H9 (cell line): ENCODE data around the gene REXO4. TPM values are rescaled to one million over a fixed set of nuclear protein-coding genes. Genes with fewer than 3 reads are reported as not detected.

Source experiments
- DNase-seq: peaks from one replicate; pipeline ENCODE4 v3.0.0-alpha.2; 2017
- H2AFZ ChIP-seq: one replicate; pipeline ENCODE4 v1.6.1; 2013; ENCODE audit warnings: mild to moderate bottlenecking, low read length, control low read depth, moderate library complexity
- H2AK5ac ChIP-seq: 2 replicates; pipeline ENCODE4 v1.6.1; 2013; ENCODE audit warnings: low read length, control low read depth, mixed read lengths; ENCODE audit not compliant: insufficient read length
- H2BK120ac ChIP-seq: one replicate; pipeline ENCODE4 v1.6.1; 2013; ENCODE audit warnings: low read depth, mild to moderate bottlenecking, low read length, control low read depth, inconsistent platforms; ENCODE audit not compliant: poor library complexity, severe bottlenecking
- H2BK12ac ChIP-seq: 2 replicates; pipeline ENCODE4 v1.6.1; 2013; ENCODE audit warnings: low read length, control low read depth, mixed read lengths, low read depth; ENCODE audit not compliant: insufficient read length
- H2BK15ac ChIP-seq: 2 replicates; pipeline ENCODE4 v1.6.1; 2013; ENCODE audit warnings: low read depth, low read length, control low read depth
- H2BK20ac ChIP-seq: one replicate; pipeline ENCODE4 v1.6.1; 2013; ENCODE audit warnings: low read depth, mild to moderate bottlenecking, low read length, control low read depth, inconsistent platforms; ENCODE audit not compliant: poor library complexity, severe bottlenecking
- H2BK5ac ChIP-seq: 2 replicates; pipeline ENCODE4 v1.6.1; 2013; ENCODE audit warnings: low read length, control low read depth, mixed read lengths; ENCODE audit not compliant: insufficient read length
- H3K14ac ChIP-seq: 2 replicates; pipeline ENCODE4 v1.6.1; 2013; ENCODE audit warnings: low read length, control low read depth; ENCODE audit not compliant: insufficient read depth
- H3K18ac ChIP-seq: 2 replicates; pipeline ENCODE4 v1.6.1; 2013; ENCODE audit warnings: low read depth, mild to moderate bottlenecking, mixed read lengths, low read length, control low read depth; ENCODE audit not compliant: insufficient read length
- H3K23ac ChIP-seq: 2 replicates; pipeline ENCODE4 v1.6.1; 2013; ENCODE audit warnings: low read length, control low read depth, mixed read lengths, low read depth; ENCODE audit not compliant: insufficient read length
- H3K23me2 ChIP-seq: 2 replicates; pipeline ENCODE4 v1.6.1; 2013; ENCODE audit warnings: low read depth, mild to moderate bottlenecking, mixed read lengths, low read length, control low read depth; ENCODE audit not compliant: insufficient read length, poor library complexity, severe bottlenecking
- H3K27ac ChIP-seq: 2 replicates; pipeline ENCODE4 v1.5.1; 2013; ENCODE audit warnings: low read length, control low read depth, mixed read lengths, low read depth; ENCODE audit not compliant: insufficient read length
- H3K27me3 ChIP-seq: 2 replicates; pipeline ENCODE4 v1.6.1; 2013; ENCODE audit warnings: low read length, control low read depth, inconsistent platforms; ENCODE audit not compliant: insufficient read depth
- H3K4ac ChIP-seq: 2 replicates; pipeline ENCODE4 v1.6.1; 2013; ENCODE audit warnings: low read depth, mild to moderate bottlenecking, control low read depth, inconsistent platforms, low read length, moderate library complexity
- H3K4me1 ChIP-seq: 2 replicates; pipeline ENCODE4 v1.6.1; 2013; ENCODE audit warnings: low read length, control low read depth, inconsistent platforms; ENCODE audit not compliant: insufficient read depth
- H3K4me2 ChIP-seq: 2 replicates; pipeline ENCODE4 v1.6.1; 2013; ENCODE audit warnings: low read length, control low read depth, mixed read lengths; ENCODE audit not compliant: insufficient read length, insufficient read depth
- H3K56ac ChIP-seq: 2 replicates; pipeline ENCODE4 v1.6.1; 2013; ENCODE audit warnings: low read depth, mild to moderate bottlenecking, mixed read lengths, low read length, control low read depth; ENCODE audit not compliant: insufficient read length
- H3K79me1 ChIP-seq: 2 replicates; pipeline ENCODE4 v1.6.1; 2013; ENCODE audit warnings: low read depth, mild to moderate bottlenecking, moderate library complexity, low read length, control low read depth, inconsistent platforms; ENCODE audit not compliant: insufficient read depth, poor library complexity, severe bottlenecking
- H3K79me2 ChIP-seq: 2 replicates; pipeline ENCODE4 v1.6.1; 2013; ENCODE audit warnings: low read length, control low read depth, inconsistent platforms; ENCODE audit not compliant: insufficient read depth
- H3K9ac ChIP-seq: 2 replicates; pipeline ENCODE4 v1.6.1; 2013; ENCODE audit warnings: low read length, control low read depth, mixed read lengths; ENCODE audit not compliant: insufficient read length; ENCODE audit errors: extremely low read depth
- H3K9me3 ChIP-seq: one replicate; pipeline ENCODE4 v1.6.1; 2013; ENCODE audit warnings: low read depth, low read length, inconsistent platforms; ENCODE audit not compliant: control insufficient read depth
- H3T11ph ChIP-seq: one replicate; pipeline ENCODE4 v1.6.1; 2013; ENCODE audit warnings: mild to moderate bottlenecking, low read length, control low read depth, inconsistent platforms
- H4K20me1 ChIP-seq: one replicate; pipeline ENCODE4 v1.6.1; 2013; ENCODE audit not compliant: control insufficient read depth, insufficient read length, insufficient read depth
- H4K5ac ChIP-seq: 2 replicates; pipeline ENCODE4 v1.6.1; 2013; ENCODE audit warnings: low read depth, mild to moderate bottlenecking, mixed read lengths, low read length, control low read depth; ENCODE audit not compliant: insufficient read length
- H4K8ac ChIP-seq: replicated peaks from 2 replicates; pipeline ENCODE4 v1.6.1; 2013; ENCODE audit warnings: low read length, control low read depth, mixed read lengths, low read depth; ENCODE audit not compliant: insufficient read length
- H4K91ac ChIP-seq: 2 replicates; pipeline ENCODE4 v1.6.1; 2013; ENCODE audit warnings: low read depth, mild to moderate bottlenecking, moderate library complexity, mixed read lengths, low read length, control low read depth; ENCODE audit not compliant: insufficient read length
- H3K27ac Mint-ChIP-seq, 3 experiments: 2 replicates in 2 of 3; 3 replicates in 1 of 3; pipeline ENCODE4 v1.8.0; 2020 to 2021; ENCODE audit warnings: mixed read lengths in 3 of 3, mild to moderate bottlenecking in 1 of 3, moderate library complexity in 1 of 3
- H3K27me3 Mint-ChIP-seq: 2 replicates; pipeline ENCODE4 v1.8.0; 2021; ENCODE audit warnings: low read depth, mild to moderate bottlenecking, moderate library complexity, mixed read lengths
- H3K36me3 Mint-ChIP-seq, 3 experiments: 2 replicates in 2 of 3; 3 replicates in 1 of 3; pipeline ENCODE4 v1.8.0; 2020 to 2021; ENCODE audit warnings: low read depth in 3 of 3, mixed read lengths in 3 of 3; ENCODE audit not compliant: insufficient read depth in 1 of 3
- H3K4me1 Mint-ChIP-seq, 2 experiments: 2 replicates each; pipeline ENCODE4 v1.8.0; 2020; ENCODE audit warnings: mixed read lengths in 2 of 2
- H3K4me3 Mint-ChIP-seq, 2 experiments: 2 replicates in 1 of 2; 3 replicates in 1 of 2; pipeline ENCODE4 v1.8.0; 2020 to 2021; ENCODE audit warnings: mild to moderate bottlenecking in 2 of 2, mixed read lengths in 2 of 2, moderate library complexity in 1 of 2
- H3K9me3 Mint-ChIP-seq, 2 experiments: 2 replicates in 1 of 2; 3 replicates in 1 of 2; pipeline ENCODE4 v1.8.0; 2020; ENCODE audit warnings: mild to moderate bottlenecking in 2 of 2, mixed read lengths in 2 of 2, moderate library complexity in 1 of 2
- WGBS: extraction: QIAGEN DNeasy Blood & Tissue Kit; methylation state at CpG from one replicate; pipeline ENCODE4 v1.1.7; 2013; ENCODE audit warnings: missing lambda C conversion rate, low lambda C conversion rate, mixed read lengths; ENCODE audit not compliant: insufficient read length; ENCODE audit errors: extremely low coverage; 5-methylcytosine and 5-hydroxymethylcytosine counted together
- total RNA-seq: library from RNA; stranded (reverse); gene quantifications from 2 replicates; pipeline ENCODE4 v1.2.1, GENCODE V29; 2021
- TF ChIP-seq, protein P1 (sequence below): fragments of 200-600 bp; sonication (generic); conservative IDR thresholded peaks from 3 replicates; pipeline ENCODE4 v1.8.0; 2021; ENCODE audit warnings: antibody characterized with exemption, mild to moderate bottlenecking

The REXO4 gene
- total RNA-seq, 1 experiment from 2014 or later: 35.2 TPM

DNA sequence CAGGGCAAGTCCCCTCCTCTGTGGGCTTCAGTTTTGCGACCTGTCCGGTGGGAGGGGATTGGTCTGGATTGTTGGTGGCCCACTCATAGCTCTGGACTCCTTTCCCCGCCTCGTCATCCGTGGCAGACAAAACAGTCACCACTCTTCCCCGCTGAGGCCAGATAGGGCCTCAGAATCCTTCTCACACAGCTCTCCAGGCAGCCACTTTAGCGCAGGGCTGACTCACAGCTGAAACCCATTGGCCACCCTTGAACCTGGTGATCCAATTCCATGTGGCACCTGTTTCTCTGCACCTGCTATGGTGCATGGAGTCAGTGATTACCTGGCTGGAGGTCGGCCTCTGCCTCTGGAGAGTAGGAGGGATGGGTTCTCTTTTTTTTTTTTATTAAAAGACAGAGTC is 26.2 kb upstream of the REXO4 start:
- H4K5ac ChIP-seq: no peak overlapping the region
- Mint-ChIP-seq H3K27me3 (no peaks in the 10 kb centered on the region; the same call in 1 of the 2 replicates), H3K36me3 (no peaks in the 10 kb centered on the region; a peak in 1 of 7 replicates), H3K27ac (no peak overlapping the region), H3K4me1 (no peaks in the 10 kb centered on the region), H3K4me3 (no peak overlapping the region), H3K9me3 (no peaks in the 10 kb centered on the region)
- H3K27ac ChIP-seq: no peak overlapping the region
- H3K56ac ChIP-seq: no peak overlapping the region
- H2BK120ac ChIP-seq: no peak overlapping the region
- H2BK5ac ChIP-seq: no peak overlapping the region
- H3K4me1 ChIP-seq: no peaks in the 10 kb centered on the region
- no peaks in the 10 kb centered on the region for H3K79me1 ChIP-seq
- H2AK5ac ChIP-seq: no peak overlapping the region
- DNase-seq: no peak
- WGBS: no CpG with 5 or more reads among the region's 8 CpGs
- H3K9ac ChIP-seq: no peak overlapping the region
- H3K9me3 ChIP-seq: no peaks in the 10 kb centered on the region
- H3K14ac ChIP-seq: no peak overlapping the region; the same call in 1 of the 2 replicates
- no peak overlapping the region for H2BK15ac ChIP-seq
- H3K23me2 ChIP-seq: no peaks in the 10 kb centered on the region
- no peaks in the 10 kb centered on the region for H3K79me2 ChIP-seq
- no peak overlapping the region for H3K23ac ChIP-seq
- no peak overlapping the region for H4K8ac ChIP-seq
- no peak overlapping the region for H2BK20ac ChIP-seq
- H4K91ac ChIP-seq: no peak overlapping the region
- H3K4ac ChIP-seq: no peak overlapping the region
- TF ChIP-seq, protein P1, sequence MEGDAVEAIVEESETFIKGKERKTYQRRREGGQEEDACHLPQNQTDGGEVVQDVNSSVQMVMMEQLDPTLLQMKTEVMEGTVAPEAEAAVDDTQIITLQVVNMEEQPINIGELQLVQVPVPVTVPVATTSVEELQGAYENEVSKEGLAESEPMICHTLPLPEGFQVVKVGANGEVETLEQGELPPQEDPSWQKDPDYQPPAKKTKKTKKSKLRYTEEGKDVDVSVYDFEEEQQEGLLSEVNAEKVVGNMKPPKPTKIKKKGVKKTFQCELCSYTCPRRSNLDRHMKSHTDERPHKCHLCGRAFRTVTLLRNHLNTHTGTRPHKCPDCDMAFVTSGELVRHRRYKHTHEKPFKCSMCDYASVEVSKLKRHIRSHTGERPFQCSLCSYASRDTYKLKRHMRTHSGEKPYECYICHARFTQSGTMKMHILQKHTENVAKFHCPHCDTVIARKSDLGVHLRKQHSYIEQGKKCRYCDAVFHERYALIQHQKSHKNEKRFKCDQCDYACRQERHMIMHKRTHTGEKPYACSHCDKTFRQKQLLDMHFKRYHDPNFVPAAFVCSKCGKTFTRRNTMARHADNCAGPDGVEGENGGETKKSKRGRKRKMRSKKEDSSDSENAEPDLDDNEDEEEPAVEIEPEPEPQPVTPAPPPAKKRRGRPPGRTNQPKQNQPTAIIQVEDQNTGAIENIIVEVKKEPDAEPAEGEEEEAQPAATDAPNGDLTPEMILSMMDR: no peak
- H4K20me1 ChIP-seq: no peaks in the 10 kb centered on the region
- H2BK12ac ChIP-seq: no peak overlapping the region
- no peaks in the 10 kb centered on the region for H3K27me3 ChIP-seq
- no peak overlapping the region for H3K4me2 ChIP-seq
- no peak overlapping the region for H3T11ph ChIP-seq
- H2AFZ ChIP-seq: no peak overlapping the region
- H3K18ac ChIP-seq: no peak overlapping the region
